Liver (tissue), 3 donors: ENCODE data around the gene NME1.

Experiments
- CTCF ChIP-seq: fragments of 150-350 bp; IDR thresholded peaks from 2 replicates; pipeline ENCODE4 v1.5.1; 2017; ENCODE audit warnings: improper control_type of control experiment, low read depth, low read length; ENCODE audit not compliant: missing input control
- GABPA ChIP-seq, 2 donors: IDR thresholded peaks in 1 of 2; conservative IDR thresholded peaks in 1 of 2; 2 replicates each; pipeline ENCODE4 v1.6.1; 2016; ENCODE audit warnings: antibody characterized with exemption in 2 of 2, mild to moderate bottlenecking in 1 of 2, moderate library complexity in 1 of 2
- JUND ChIP-seq, 2 donors: IDR thresholded peaks; 2 replicates each; pipeline ENCODE4 v1.6.1; 2016; ENCODE audit warnings: antibody characterized with exemption in 2 of 2
- RAD21 ChIP-seq, 2 donors: IDR thresholded peaks; 2 replicates each; pipeline ENCODE4 v1.6.1; 2016; ENCODE audit warnings: antibody characterized with exemption in 2 of 2, mild to moderate bottlenecking in 2 of 2
- REST ChIP-seq: IDR thresholded peaks from 2 replicates; pipeline ENCODE4 v1.6.1; 2016; ENCODE audit warnings: antibody characterized with exemption, mild to moderate bottlenecking
- SP1 ChIP-seq: IDR thresholded peaks from 2 replicates; pipeline ENCODE4 v1.6.1; 2018; ENCODE audit warnings: antibody characterized with exemption, mild to moderate bottlenecking
- donor health status: healthy.
- donor health status: healthy.

GRCh38 chr17:51197754-51198153 lies 44.4 kb downstream of the NME1 start:
- TF ChIP-seq CTCF: no peak
- TF ChIP-seq SP1: no peak
- TF ChIP-seq RAD21 (IDR thresholded peaks at IDR 0.05): no peak
- no peak for TF ChIP-seq GABPA (IDR thresholded peaks at IDR 0.05 in 1 of 2, conservative IDR thresholded peaks at IDR 0.05 in 1 of 2)
- no peak for TF ChIP-seq JUND (IDR thresholded peaks at IDR 0.05)
- TF ChIP-seq REST: no peak
